Panc1 (cell line): ENCODE measurements around the gene NPFF. TPM values are rescaled to one million over a fixed set of nuclear protein-coding genes. Genes with fewer than 3 reads are reported as not detected.

Experiments used
- ATAC-seq: fragments of 200-7000 bp; cut with Tn5 transposase; 2 replicates; pipeline ENCODE4 v1.9.1; 2020; ENCODE audit warnings: mild to moderate bottlenecking, moderate library complexity
- BruUV-seq: library from RNA; stranded (reverse); fragments of 400-500 nt; replicated peaks from 2 replicates; lab custom pipeline; 2021; lab: Mats Ljungman, UMichigan
- CTCF ChIA-PET: fragments of 300-600 bp; sonication (Branson Sonifier 250); formaldehyde crosslinking; loops from one replicate; lab custom pipeline; 2022; ENCODE audit warnings: antibody characterized with exemption; lab: Charles Lee
- POLR2A ChIA-PET: fragments of 300-600 bp; sonication (Branson Sonifier 250); formaldehyde crosslinking; loops from one replicate; lab custom pipeline; 2022; ENCODE audit warnings: antibody characterized with exemption; lab: Charles Lee
- DNase-seq: peaks from one replicate; pipeline ENCODE4 v3.0.0-alpha.2; 2010; ENCODE audit warnings: low read depth, low spot score
- H3K27ac ChIP-seq: 2 replicates; pipeline ENCODE4 v1.5.1; 2011; ENCODE audit warnings: mild to moderate bottlenecking, low read length, inconsistent platforms
- H3K27me3 ChIP-seq: fragments of 200-500 bp; sonication (Bioruptor generic); 2 replicates; pipeline ENCODE4 v1.6.0; 2014; ENCODE audit warnings: low read length, inconsistent platforms; ENCODE audit not compliant: control insufficient read depth, insufficient read depth
- H3K36me3 ChIP-seq: fragments of 200-500 bp; sonication (Bioruptor generic); 2 replicates; pipeline ENCODE4 v1.5.1; 2014; ENCODE audit warnings: inconsistent platforms, mild to moderate bottlenecking, low read length, moderate library complexity; ENCODE audit not compliant: control insufficient read depth, insufficient read depth
- H3K4me1 ChIP-seq: 2 replicates; pipeline ENCODE4 v1.5.1; 2011; ENCODE audit warnings: inconsistent platforms, mild to moderate bottlenecking, low read length, moderate library complexity; ENCODE audit not compliant: control insufficient read depth, insufficient read depth
- H3K4me3 ChIP-seq, 2 experiments: 2 replicates each; pipeline ENCODE4 v1.5.1; 2011 to 2012; ENCODE audit warnings: low read depth in 2 of 2, low read length in 2 of 2, mild to moderate bottlenecking in 2 of 2, inconsistent platforms in 1 of 2, moderate library complexity in 1 of 2
- H3K9me3 ChIP-seq: fragments of 200-500 bp; sonication (Bioruptor generic); 2 replicates; pipeline ENCODE4 v1.5.1; 2014; ENCODE audit warnings: low read depth, mild to moderate bottlenecking, inconsistent platforms, low read length, moderate library complexity; ENCODE audit not compliant: control insufficient read depth, insufficient read depth
- CTCF ChIP-seq: fragments of 450-650 bp; IDR thresholded peaks from 2 replicates; pipeline ENCODE4 v1.5.1; 2017; ENCODE audit warnings: mild to moderate bottlenecking
- POLR2AphosphoS5 ChIP-seq: IDR thresholded peaks from 2 replicates; pipeline ENCODE4 v1.6.1; 2012; ENCODE audit warnings: mild to moderate bottlenecking, low read depth, low read length, moderate library complexity
- REST ChIP-seq, 2 experiments: IDR thresholded peaks; 2 replicates each; pipeline ENCODE4 v1.6.1; 2011 to 2012; ENCODE audit warnings: low read depth in 2 of 2, control low read depth in 1 of 2, low read length in 1 of 2, mild to moderate bottlenecking in 1 of 2, moderate library complexity in 1 of 2; ENCODE audit not compliant: insufficient read depth in 1 of 2
- SIN3A ChIP-seq: IDR thresholded peaks from 2 replicates; pipeline ENCODE4 v1.6.1; 2012; ENCODE audit warnings: low read depth, mild to moderate bottlenecking, low read length, moderate library complexity, borderline replicate concordance; ENCODE audit not compliant: insufficient read depth
- TCF7L2 ChIP-seq: IDR thresholded peaks from 2 replicates; pipeline ENCODE4 v1.6.1; 2011; ENCODE audit warnings: mild to moderate bottlenecking, low read depth, low read length, inconsistent platforms
- in situ Hi-C: cut with HindIII; loops from 2 replicates; pipeline ENCODE4 v1.10.0; 2016; ENCODE audit warnings: low sequenced_read_pairs, low pct_unique_long_range_greater_than_20kb
- intact Hi-C: fragments of 100-400 bp; cut with micrococcal nuclease; formaldehyde crosslinking; loops from one replicate; pipeline ENCODE4 v1.10.0; 2022; ENCODE audit not compliant: unreplicated experiment
- total RNA-seq: library from RNA; stranded (reverse); gene quantifications from one replicate; pipeline ENCODE4 v1.2.1, GENCODE V29; 2021; ENCODE audit not compliant: unreplicated experiment

Gene NPFF
- total RNA-seq, 1 experiment from 2014 or later: not detected

- in situ Hi-C loops: no loop called here
- POLR2A ChIA-PET: interaction anchor here (0.7 kb wide), 1 partner anchor 168 kb away, joined by 4 read pairs; the partner anchor contains the start of gene MYG1
Observed at GRCh38 chr12:53467082-53467481, 40.2 kb downstream of the NPFF start.

GRCh38 chr12:53466640-53467039 is 40.6 kb downstream of the NPFF start:
- ATAC-seq: no peak
- no peak for DNase-seq
- peaks cover 6% of the 10 kb centered on the region; the same call in 1 of the 2 replicates for H3K4me1 ChIP-seq
- CTCF ChIA-PET: no interaction called here
- H3K9me3 ChIP-seq: no peaks in the 10 kb centered on the region
- intact Hi-C loops (no loop called here), in situ Hi-C loops (no loop called here)
- peaks cover 84% of the 10 kb centered on the region for H3K36me3 ChIP-seq
- H3K27ac ChIP-seq: no peak overlapping the region
- no peaks in the 10 kb centered on the region for H3K27me3 ChIP-seq
- BruUV-seq: no TSS peak
- no peak overlapping the region for H3K4me3 ChIP-seq
- POLR2A ChIA-PET: no interaction called here
- no peak for TF ChIP-seq SIN3A
- TF ChIP-seq TCF7L2: no peak
- TF ChIP-seq CTCF: no peak
- TF ChIP-seq POLR2AphosphoS5: no peak; the same call in 1 of the 2 replicates
- TF ChIP-seq REST (IDR thresholded peaks at IDR 0.05; ENCODE audit: insufficient read depth in 1 of 2, low read depth in 2 of 2, low read length in 1 of 2): no peak

More at GRCh38 chr12:53467082-53467481, 40.2 kb downstream of the NPFF start:
- DNase-seq: no peak
- Histone ChIP-seq H3K27ac (no peak overlapping the region), H3K27me3 (no peaks in the 10 kb centered on the region), H3K4me3 (no peak overlapping the region), H3K36me3 (peaks cover 84% of the 10 kb centered on the region), H3K9me3 (no peaks in the 10 kb centered on the region), H3K4me1 (peaks cover 6% of the 10 kb centered on the region; the same call in 1 of the 2 replicates)
- no TSS peak for BruUV-seq
- intact Hi-C loops: no loop called here
- no peak for TF ChIP-seq REST (IDR thresholded peaks at IDR 0.05; ENCODE audit: insufficient read depth in 1 of 2, low read depth in 2 of 2, low read length in 1 of 2)
- TF ChIP-seq CTCF: no peak
- no peak for TF ChIP-seq SIN3A
- no peak for TF ChIP-seq TCF7L2
- TF ChIP-seq POLR2AphosphoS5: no peak; the same call in 1 of the 2 replicates
- no peak for ATAC-seq
- CTCF ChIA-PET: no interaction called here
